ENCODE results near the gene FGFR1OP2.

The FGFR1OP2 gene

DNA sequence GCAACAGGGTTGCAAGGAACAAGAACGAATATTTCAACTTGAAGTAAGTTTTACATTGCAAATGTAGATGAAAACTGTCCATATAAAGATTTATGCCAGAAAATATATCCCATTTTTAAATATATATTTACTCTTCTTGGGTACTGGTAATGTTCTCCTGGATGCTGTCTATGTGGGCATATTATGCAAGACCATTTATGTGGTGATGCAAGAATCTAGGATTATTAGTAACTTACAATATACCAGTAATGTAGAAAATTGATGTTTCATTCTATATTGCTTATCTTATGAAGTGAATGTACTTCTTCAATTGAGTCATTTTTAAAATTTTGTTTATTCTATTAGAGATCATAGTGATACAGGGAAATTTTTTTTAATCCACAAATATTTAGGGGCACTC is 25.1 kb downstream of the FGFR1OP2 start:
- no peaks in the 10 kb centered on the region for H3K27me3 Mint-ChIP-seq (ENCODE audit: low read depth)
- no peak overlapping the region for H3K27ac Mint-ChIP-seq
- H3K9me3 Mint-ChIP-seq: no peaks in the 10 kb centered on the region
- H3K4me1 Mint-ChIP-seq (ENCODE audit: low read depth): no peaks in the 10 kb centered on the region
- no peak overlapping the region for H3K4me3 Mint-ChIP-seq
- no peak for DNase-seq (ENCODE audit: low spot score)
- peaks cover 38% of the 10 kb centered on the region for H3K36me3 Mint-ChIP-seq (ENCODE audit: low read depth)

GRCh38 chr12:26966842-26967241 is 28.6 kb downstream of the FGFR1OP2 start:
- Mint-ChIP-seq H3K36me3 (ENCODE audit: low read depth) (peaks cover 40% of the 10 kb centered on the region), H3K4me3 (no peak overlapping the region), H3K4me1 (ENCODE audit: low read depth) (peaks cover 4% of the 10 kb centered on the region), H3K27me3 (ENCODE audit: low read depth) (no peaks in the 10 kb centered on the region), H3K27ac (no peak overlapping the region), H3K9me3 (no peaks in the 10 kb centered on the region)
- DNase-seq (ENCODE audit: low spot score): no peak

DNA sequence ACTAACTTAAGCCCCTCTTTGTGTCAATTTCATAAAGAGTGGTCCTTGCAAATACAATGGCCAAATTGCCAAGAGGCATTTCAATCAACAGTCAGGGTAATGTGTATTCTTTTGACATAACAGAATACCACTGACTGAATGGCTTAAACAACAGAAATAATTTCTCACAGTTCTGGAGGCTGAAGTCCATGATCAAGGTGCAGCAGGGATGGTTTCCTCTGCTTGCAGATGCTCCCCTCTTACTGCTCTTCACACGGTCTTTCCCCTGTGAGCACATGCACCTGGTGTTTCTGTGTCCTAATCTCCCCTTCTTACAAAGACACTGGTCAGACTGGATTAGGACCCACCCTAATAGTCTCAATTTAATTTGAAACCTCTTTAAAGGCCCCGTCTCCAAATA is 31.9 kb downstream of the FGFR1OP2 start:
- H3K36me3 Mint-ChIP-seq (ENCODE audit: low read depth): peaks cover 40% of the 10 kb centered on the region
- H3K27me3 Mint-ChIP-seq (ENCODE audit: low read depth): no peaks in the 10 kb centered on the region
- H3K9me3 Mint-ChIP-seq: no peaks in the 10 kb centered on the region
- H3K4me3 Mint-ChIP-seq: no peak overlapping the region
- DNase-seq (ENCODE audit: low spot score): no peak
- peaks cover 7% of the 10 kb centered on the region for H3K4me1 Mint-ChIP-seq (ENCODE audit: low read depth)
- H3K27ac Mint-ChIP-seq: no peak overlapping the region

DNA sequence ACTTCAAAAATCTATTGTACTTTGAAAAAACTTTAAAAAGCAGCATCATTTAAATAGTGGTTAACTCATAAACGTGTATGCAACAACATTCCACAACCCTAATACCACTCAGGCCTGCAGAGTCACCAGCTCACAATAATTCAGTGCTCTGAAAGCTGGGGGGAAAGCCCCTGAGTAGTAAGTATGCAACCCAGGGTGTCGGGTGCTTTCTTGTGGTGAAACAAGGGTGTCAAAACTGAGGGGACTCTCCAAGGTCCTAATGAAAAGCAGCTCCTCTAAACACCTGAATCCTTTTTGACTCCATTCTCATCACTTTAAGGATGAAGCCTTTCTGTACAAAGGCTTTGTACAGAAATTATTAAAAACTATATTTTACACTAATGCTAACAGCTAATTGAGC is 33.7 kb downstream of the FGFR1OP2 start:
- Mint-ChIP-seq H3K9me3 (no peaks in the 10 kb centered on the region), H3K4me3 (no peak overlapping the region), H3K27ac (no peak overlapping the region), H3K4me1 (ENCODE audit: low read depth) (peaks cover 16% of the 10 kb centered on the region), H3K27me3 (ENCODE audit: low read depth) (no peaks in the 10 kb centered on the region), H3K36me3 (ENCODE audit: low read depth) (peaks cover 54% of the 10 kb centered on the region)
- peak; percentile 65 for DNase-seq (ENCODE audit: low spot score)

- Mint-ChIP-seq H3K4me1 (ENCODE audit: low read depth) (peaks cover 17% of the 10 kb centered on the region), H3K36me3 (ENCODE audit: low read depth) (peaks cover 48% of the 10 kb centered on the region), H3K9me3 (no peaks in the 10 kb centered on the region), H3K27ac (no peak overlapping the region), H3K4me3 (no peak overlapping the region), H3K27me3 (ENCODE audit: low read depth) (no peaks in the 10 kb centered on the region)
- no peak for DNase-seq (ENCODE audit: low spot score)
These were observed 38.4 kb downstream of the FGFR1OP2 start for GRCh38 chr12:26976687-26977086.

GRCh38 chr12:26978801-26979200 is 40.5 kb downstream of the FGFR1OP2 start:
- peaks cover 47% of the 10 kb centered on the region for H3K36me3 Mint-ChIP-seq (ENCODE audit: low read depth)
- no peak overlapping the region for H3K27ac Mint-ChIP-seq
- H3K27me3 Mint-ChIP-seq (ENCODE audit: low read depth): no peaks in the 10 kb centered on the region
- peaks cover 14% of the 10 kb centered on the region for H3K4me1 Mint-ChIP-seq (ENCODE audit: low read depth)
- H3K9me3 Mint-ChIP-seq: no peaks in the 10 kb centered on the region
- no peak for DNase-seq (ENCODE audit: low spot score)
- no peak overlapping the region for H3K4me3 Mint-ChIP-seq

- peaks cover 48% of the 10 kb centered on the region for H3K36me3 Mint-ChIP-seq (ENCODE audit: low read depth)
- H3K4me1 Mint-ChIP-seq (ENCODE audit: low read depth): peaks cover 20% of the 10 kb centered on the region
- DNase-seq (ENCODE audit: low spot score): no peak
- H3K9me3 Mint-ChIP-seq: no peaks in the 10 kb centered on the region
- no peaks in the 10 kb centered on the region for H3K27me3 Mint-ChIP-seq (ENCODE audit: low read depth)
- no peak overlapping the region for H3K27ac Mint-ChIP-seq
- H3K4me3 Mint-ChIP-seq: no peak overlapping the region
These were observed 41.5 kb downstream of the FGFR1OP2 start for GRCh38 chr12:26979733-26980132.

- Mint-ChIP-seq H3K27me3 (ENCODE audit: low read depth) (no peaks in the 10 kb centered on the region), H3K4me1 (ENCODE audit: low read depth) (peaks cover 12% of the 10 kb centered on the region), H3K4me3 (no peak overlapping the region), H3K9me3 (no peaks in the 10 kb centered on the region), H3K27ac (no peak overlapping the region), H3K36me3 (ENCODE audit: low read depth) (peaks cover 49% of the 10 kb centered on the region)
- no peak for DNase-seq (ENCODE audit: low spot score)
These were observed 44.6 kb downstream of the FGFR1OP2 start for GRCh38 chr12:26982866-26983265.

DNA sequence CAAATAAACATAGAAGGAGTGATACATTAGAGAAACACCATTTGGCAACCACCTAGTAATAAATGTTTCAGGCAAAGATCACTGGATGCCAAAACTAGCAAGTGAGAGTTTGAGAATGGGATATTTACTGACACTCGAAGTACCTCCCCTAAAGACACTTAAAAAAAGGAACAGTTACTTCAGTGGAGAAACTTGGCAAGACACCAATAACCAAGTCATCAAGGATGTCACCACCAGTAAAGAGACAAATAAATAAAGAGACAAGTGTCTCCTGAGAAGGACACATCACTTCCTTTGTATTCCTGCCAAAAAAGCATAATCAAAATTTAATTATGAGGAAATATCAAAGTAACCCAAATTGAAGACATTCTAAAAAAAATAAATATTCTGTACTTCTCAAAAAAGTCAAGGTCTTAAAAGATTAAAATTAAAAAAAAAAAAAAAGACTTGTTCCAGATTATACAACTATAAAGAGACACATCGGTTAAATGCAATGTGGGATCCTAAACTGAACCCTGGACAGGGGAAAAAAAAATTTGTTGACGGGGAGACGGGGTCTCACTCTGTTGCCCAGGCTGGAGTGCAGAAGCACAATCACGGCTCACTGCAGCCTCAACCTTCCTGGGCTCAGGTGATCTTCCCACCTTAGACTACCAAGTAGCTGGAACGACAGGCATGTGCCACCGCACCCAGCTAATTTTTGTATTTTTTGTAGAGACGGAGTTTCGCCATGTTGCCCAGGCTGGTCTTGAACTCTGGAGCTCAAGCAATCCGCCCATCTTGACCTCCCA is 49.6 kb downstream of the FGFR1OP2 start:
- peaks cover 10% of the 10 kb centered on the region for H3K4me1 Mint-ChIP-seq (ENCODE audit: low read depth)
- no peak overlapping the region for H3K27ac Mint-ChIP-seq
- no peak overlapping the region for H3K4me3 Mint-ChIP-seq
- H3K9me3 Mint-ChIP-seq: no peaks in the 10 kb centered on the region
- no peaks in the 10 kb centered on the region for H3K27me3 Mint-ChIP-seq (ENCODE audit: low read depth)
- peaks cover 50% of the 10 kb centered on the region for H3K36me3 Mint-ChIP-seq (ENCODE audit: low read depth)
- no peak for DNase-seq (ENCODE audit: low spot score)

DNA sequence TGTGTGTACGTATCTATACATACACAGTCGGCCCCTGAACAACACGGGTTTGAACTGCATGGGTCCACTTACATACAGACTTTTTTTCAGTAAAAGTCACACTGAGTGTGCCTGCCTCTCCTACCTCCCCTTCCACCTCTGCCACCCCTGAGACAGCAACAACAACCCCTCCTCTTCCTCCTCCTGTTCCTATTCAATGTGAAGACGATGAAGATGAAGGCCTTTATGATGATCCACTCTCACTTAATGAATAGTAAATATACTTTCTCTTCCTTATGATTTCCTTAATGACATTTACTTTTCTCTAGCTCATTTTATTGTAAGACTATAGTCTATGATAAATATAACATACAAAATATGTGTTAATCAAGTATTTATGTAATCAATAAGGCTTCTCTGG is 50.4 kb downstream of the FGFR1OP2 start:
- H3K9me3 Mint-ChIP-seq: no peaks in the 10 kb centered on the region
- no peak overlapping the region for H3K4me3 Mint-ChIP-seq
- H3K27ac Mint-ChIP-seq: no peak overlapping the region
- H3K27me3 Mint-ChIP-seq (ENCODE audit: low read depth): no peaks in the 10 kb centered on the region
- peaks cover 49% of the 10 kb centered on the region for H3K36me3 Mint-ChIP-seq (ENCODE audit: low read depth)
- peaks cover 9% of the 10 kb centered on the region for H3K4me1 Mint-ChIP-seq (ENCODE audit: low read depth)
- DNase-seq (ENCODE audit: low spot score): no peak

DNA sequence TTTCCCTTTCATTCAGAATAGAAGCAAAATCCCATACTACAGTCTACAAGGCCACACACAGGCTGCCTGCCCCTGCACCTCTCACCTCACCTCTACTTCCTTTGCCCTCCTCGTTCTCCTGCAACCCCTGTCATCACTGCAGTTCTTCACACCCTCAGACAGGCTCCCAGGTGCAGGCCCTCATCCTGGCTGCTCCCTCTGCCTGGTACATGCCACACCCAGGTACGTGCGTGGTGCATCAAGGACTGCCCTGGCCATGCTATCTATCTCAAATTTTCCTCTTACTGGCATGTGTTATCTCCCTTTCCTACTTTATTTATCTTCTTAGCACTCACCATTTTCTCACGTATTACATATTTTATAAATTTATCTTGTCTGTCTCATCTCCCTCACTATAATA is 51.6 kb downstream of the FGFR1OP2 start:
- no peak overlapping the region for H3K27ac Mint-ChIP-seq
- no peak for DNase-seq (ENCODE audit: low spot score)
- H3K27me3 Mint-ChIP-seq (ENCODE audit: low read depth): no peaks in the 10 kb centered on the region
- no peaks in the 10 kb centered on the region for H3K9me3 Mint-ChIP-seq
- H3K4me3 Mint-ChIP-seq: no peak overlapping the region
- peaks cover 42% of the 10 kb centered on the region for H3K36me3 Mint-ChIP-seq (ENCODE audit: low read depth)
- H3K4me1 Mint-ChIP-seq (ENCODE audit: low read depth): no peaks in the 10 kb centered on the region

- Mint-ChIP-seq H3K27me3 (ENCODE audit: low read depth) (no peaks in the 10 kb centered on the region), H3K27ac (no peak overlapping the region), H3K4me3 (no peak overlapping the region), H3K36me3 (ENCODE audit: low read depth) (peaks cover 40% of the 10 kb centered on the region), H3K9me3 (no peaks in the 10 kb centered on the region), H3K4me1 (ENCODE audit: low read depth) (no peaks in the 10 kb centered on the region)
- DNase-seq (ENCODE audit: low spot score): no peak
These were observed 53.6 kb downstream of the FGFR1OP2 start for GRCh38 chr12:26991826-26992225.

DNA sequence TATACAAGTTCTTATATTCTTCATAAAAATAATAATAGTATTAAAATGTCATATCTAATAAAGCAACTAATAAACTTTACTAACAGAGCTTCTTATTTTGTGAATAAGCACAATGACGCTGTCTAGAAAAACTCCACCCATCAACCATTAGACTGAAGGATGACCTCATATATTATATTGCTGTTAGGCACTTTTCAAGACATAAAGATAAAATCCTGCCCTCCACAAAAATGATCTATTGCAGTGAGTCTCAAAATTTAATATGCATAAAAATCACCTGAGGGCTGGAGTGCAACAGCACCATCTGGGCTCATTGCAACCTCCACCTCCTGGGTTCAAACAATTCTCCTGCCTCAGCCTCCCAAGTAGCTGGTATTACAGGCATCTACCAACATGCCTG is 55.8 kb downstream of the FGFR1OP2 start:
- H3K4me1 Mint-ChIP-seq (ENCODE audit: low read depth): peaks cover 6% of the 10 kb centered on the region
- H3K36me3 Mint-ChIP-seq (ENCODE audit: low read depth): peaks cover 38% of the 10 kb centered on the region
- H3K9me3 Mint-ChIP-seq: no peaks in the 10 kb centered on the region
- H3K27ac Mint-ChIP-seq: no peak overlapping the region
- no peaks in the 10 kb centered on the region for H3K27me3 Mint-ChIP-seq (ENCODE audit: low read depth)
- DNase-seq (ENCODE audit: low spot score): no peak
- H3K4me3 Mint-ChIP-seq: no peak overlapping the region

GRCh38 chr12:26995706-26996105 is 57.4 kb downstream of the FGFR1OP2 start:
- H3K9me3 Mint-ChIP-seq: no peaks in the 10 kb centered on the region
- no peaks in the 10 kb centered on the region for H3K27me3 Mint-ChIP-seq (ENCODE audit: low read depth)
- peaks cover 38% of the 10 kb centered on the region for H3K36me3 Mint-ChIP-seq (ENCODE audit: low read depth)
- H3K4me3 Mint-ChIP-seq: no peak overlapping the region
- H3K4me1 Mint-ChIP-seq (ENCODE audit: low read depth): peaks cover 7% of the 10 kb centered on the region
- no peak for DNase-seq (ENCODE audit: low spot score)
- H3K27ac Mint-ChIP-seq: no peak overlapping the region

DNA sequence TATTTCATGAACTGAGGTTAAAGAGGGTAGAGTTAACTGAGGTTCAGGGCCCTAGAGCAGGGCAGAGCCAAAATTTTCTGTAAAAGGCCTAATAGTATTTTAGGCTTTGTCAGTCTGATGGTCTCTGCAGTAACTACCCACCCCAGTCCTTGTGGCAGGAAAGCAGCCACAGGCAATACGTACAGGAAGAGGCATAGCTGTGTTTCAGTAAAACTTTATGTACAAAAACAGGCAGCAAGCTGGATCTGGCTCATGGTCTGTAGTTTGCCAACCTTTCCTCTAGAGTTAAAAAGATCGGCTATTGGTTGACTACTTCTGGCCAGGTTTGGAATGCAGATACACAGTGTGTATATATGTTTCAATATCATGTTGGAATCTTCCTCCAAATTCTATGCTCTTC is 58.7 kb downstream of the FGFR1OP2 start:
- H3K4me3 Mint-ChIP-seq: no peak overlapping the region
- peaks cover 42% of the 10 kb centered on the region for H3K36me3 Mint-ChIP-seq (ENCODE audit: low read depth)
- no peaks in the 10 kb centered on the region for H3K27me3 Mint-ChIP-seq (ENCODE audit: low read depth)
- H3K27ac Mint-ChIP-seq: no peak overlapping the region
- no peak for DNase-seq (ENCODE audit: low spot score)
- no peaks in the 10 kb centered on the region for H3K9me3 Mint-ChIP-seq
- H3K4me1 Mint-ChIP-seq (ENCODE audit: low read depth): peaks cover 18% of the 10 kb centered on the region

Measured in T-helper 2 cell treated with Interferon-gamma antibody and Interleukin-4, amounts not matched to agents 5 μg/mL and 100 μg/mL, for 36 hours (primary cell).